Cardiac fibroblast (primary cell): ENCODE results near the gene MCRIP2.

Source experiments
- DNase-seq, 2 donors: peaks; one replicate each; pipeline versions ENCODE4 v3.0.0 to v3.0.0-alpha.2; 2010; ENCODE audit warnings: low read depth in 2 of 2
- H3K4me3 ChIP-seq, 2 donors: replicated peaks in 1 of 2; 1 replicate in 1 of 2; 2 replicates in 1 of 2; pipeline ENCODE4 v1.5.1; 2011; ENCODE audit warnings: low read depth in 2 of 2, low read length in 2 of 2, mild to moderate bottlenecking in 2 of 2, moderate library complexity in 1 of 2
- TF ChIP-seq, protein P1 (sequence below): IDR thresholded peaks from one replicate; pipeline ENCODE4 v1.5.1; 2011; ENCODE audit warnings: low read depth, mild to moderate bottlenecking, low read length, inconsistent platforms

The MCRIP2 gene

DNA sequence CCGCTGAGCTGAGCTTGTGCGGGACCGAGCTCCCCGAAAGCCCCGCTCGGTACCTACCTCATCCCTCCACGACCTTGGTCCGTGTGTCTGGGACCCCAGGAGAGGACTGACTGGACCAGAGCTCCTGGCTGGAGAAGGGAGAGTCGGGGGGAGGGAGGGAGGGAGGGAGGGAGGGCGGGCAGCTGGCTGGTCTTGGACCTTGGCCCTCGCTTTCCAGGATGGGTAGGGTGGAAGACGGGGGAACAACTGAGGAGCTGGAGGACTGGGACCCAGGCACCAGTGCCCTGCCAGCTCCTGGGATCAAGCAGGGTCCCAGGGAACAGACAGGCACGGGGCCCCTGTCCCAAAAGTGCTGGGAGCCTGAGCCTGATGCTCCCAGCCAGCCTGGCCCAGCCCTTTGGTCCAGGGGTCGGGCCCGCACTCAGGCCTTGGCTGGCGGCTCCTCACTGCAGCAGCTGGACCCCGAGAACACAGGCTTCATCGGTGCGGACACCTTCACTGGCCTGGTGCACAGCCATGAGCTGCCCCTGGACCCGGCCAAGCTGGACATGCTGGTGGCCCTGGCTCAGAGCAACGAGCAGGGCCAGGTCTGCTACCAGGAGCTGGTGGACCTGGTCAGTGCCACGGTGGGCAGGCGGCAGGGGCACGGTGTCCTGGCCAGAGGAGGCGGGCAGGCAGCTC is 34.4 kb downstream of the MCRIP2 start:
- TF ChIP-seq, protein P1, sequence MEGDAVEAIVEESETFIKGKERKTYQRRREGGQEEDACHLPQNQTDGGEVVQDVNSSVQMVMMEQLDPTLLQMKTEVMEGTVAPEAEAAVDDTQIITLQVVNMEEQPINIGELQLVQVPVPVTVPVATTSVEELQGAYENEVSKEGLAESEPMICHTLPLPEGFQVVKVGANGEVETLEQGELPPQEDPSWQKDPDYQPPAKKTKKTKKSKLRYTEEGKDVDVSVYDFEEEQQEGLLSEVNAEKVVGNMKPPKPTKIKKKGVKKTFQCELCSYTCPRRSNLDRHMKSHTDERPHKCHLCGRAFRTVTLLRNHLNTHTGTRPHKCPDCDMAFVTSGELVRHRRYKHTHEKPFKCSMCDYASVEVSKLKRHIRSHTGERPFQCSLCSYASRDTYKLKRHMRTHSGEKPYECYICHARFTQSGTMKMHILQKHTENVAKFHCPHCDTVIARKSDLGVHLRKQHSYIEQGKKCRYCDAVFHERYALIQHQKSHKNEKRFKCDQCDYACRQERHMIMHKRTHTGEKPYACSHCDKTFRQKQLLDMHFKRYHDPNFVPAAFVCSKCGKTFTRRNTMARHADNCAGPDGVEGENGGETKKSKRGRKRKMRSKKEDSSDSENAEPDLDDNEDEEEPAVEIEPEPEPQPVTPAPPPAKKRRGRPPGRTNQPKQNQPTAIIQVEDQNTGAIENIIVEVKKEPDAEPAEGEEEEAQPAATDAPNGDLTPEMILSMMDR = no peak
- H3K4me3 ChIP-seq = peak overlapping the region; percentile 34 to 35
- DNase-seq = no peak

DNA sequence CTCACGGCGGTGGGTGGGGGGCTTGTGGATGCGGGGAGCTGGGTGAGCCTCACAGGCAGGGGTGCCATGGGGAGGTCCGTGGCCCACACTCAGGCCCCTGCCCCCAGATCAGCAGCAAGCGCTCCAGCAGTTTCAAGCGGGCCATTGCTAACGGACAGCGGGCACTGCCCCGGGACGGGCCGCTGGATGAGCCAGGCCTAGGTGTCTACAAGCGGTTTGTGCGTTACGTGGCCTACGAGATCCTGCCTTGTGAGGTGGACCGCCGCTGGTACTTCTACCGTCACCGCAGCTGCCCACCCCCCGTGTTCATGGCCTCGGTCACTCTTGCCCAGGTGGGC is 34.9 kb downstream of the MCRIP2 start:
- H3K4me3 ChIP-seq = no peak overlapping the region

DNA sequence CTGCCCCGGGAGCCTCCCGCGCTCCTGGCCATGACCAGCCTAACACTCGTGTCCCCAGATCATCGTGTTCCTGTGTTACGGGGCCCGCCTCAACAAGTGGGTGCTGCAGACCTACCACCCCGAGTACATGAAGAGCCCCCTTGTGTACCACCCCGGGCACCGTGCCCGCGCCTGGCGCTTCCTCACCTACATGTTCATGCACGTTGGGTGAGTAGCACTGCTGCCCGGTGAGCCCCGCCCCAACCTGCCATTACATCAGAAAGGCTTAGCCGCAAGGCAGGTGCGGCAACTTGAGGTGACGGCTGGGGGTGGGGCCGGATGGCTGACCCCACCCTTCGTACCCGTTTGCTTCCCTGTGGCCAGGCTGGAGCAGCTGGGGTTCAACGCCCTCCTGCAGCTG is 35.3 kb downstream of the MCRIP2 start:
- no peak for DNase-seq
- TF ChIP-seq, protein P1 = no peak
- no peak overlapping the region for H3K4me3 ChIP-seq

More for the DNA sequence above, 34.9 kb downstream of the MCRIP2 start:
- no peak for DNase-seq
- TF ChIP-seq, protein P1 = no peak

DNA sequence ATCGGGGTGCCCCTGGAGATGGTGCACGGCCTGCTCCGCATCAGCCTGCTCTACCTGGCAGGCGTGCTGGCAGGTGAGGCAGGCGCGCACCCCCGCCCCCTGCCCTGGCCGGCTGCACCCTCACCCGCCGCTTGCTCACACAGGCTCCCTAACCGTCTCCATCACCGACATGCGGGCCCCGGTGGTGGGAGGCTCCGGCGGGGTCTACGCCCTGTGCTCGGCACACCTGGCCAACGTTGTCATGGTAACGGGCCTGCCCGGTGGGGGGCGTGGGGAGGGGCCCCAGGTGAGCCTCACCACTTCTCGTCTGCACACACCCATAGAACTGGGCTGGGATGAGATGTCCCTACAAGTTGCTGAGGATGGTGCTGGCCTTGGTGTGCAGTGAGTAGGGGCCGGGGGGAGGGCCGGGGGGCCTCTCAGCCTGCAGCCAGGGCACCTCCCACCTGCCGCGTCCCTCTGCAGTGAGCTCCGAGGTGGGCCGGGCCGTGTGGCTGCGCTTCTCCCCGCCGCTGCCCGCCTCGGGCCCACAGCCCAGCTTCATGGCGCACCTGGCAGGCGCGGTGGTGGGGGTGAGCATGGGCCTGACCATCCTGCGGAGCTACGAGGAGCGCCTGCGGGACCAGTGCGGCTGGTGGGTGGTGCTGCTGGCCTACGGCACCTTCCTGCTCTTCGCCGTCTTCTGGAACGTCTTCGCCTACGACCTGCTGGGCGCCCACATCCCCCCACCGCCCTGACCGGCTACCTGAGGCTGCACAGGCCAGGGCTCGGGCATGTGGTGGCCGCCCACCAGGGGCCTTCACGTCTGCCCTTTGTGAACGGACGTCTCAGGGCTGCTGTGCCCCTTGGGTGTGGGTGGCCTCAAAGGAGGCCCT is 35.9 kb downstream of the MCRIP2 start:
- no peak overlapping the region for H3K4me3 ChIP-seq
- TF ChIP-seq, protein P1 = no peak
- no peak for DNase-seq

DNA sequence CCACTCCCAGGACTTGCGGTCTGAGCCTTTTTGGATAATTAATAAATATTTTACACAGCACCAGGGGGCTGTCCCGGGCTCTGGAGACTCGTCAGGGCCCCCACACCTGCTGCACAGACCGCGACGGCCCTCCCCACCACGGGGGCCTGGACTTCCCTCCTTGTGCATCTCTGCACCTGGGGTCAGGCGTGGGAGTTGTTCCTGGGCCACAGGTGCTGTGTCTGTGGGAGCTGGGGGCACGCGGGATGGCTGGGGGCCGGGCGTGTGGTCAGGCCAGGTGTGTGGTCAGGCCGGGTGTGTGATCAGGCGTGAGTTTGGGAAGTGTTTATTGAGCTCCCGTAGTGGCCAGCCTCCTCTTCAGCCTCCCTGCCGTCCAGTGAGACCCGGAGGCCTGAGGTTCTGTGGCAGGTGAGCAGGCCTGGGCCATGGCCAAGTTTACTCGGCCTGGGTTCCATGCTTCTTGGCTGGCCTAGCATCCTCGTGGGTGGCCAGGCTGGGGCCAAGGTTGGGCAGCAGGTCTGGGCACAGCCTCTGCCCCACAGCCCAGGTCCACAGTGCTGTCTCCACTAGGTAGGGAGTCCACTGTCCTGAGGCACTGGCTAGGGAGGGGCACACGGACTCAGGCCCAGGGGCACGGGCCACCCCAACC is 36.7 kb downstream of the MCRIP2 start:
- H3K4me3 ChIP-seq = no peak overlapping the region
- no peak for DNase-seq
- TF ChIP-seq, protein P1 = no peak

DNA sequence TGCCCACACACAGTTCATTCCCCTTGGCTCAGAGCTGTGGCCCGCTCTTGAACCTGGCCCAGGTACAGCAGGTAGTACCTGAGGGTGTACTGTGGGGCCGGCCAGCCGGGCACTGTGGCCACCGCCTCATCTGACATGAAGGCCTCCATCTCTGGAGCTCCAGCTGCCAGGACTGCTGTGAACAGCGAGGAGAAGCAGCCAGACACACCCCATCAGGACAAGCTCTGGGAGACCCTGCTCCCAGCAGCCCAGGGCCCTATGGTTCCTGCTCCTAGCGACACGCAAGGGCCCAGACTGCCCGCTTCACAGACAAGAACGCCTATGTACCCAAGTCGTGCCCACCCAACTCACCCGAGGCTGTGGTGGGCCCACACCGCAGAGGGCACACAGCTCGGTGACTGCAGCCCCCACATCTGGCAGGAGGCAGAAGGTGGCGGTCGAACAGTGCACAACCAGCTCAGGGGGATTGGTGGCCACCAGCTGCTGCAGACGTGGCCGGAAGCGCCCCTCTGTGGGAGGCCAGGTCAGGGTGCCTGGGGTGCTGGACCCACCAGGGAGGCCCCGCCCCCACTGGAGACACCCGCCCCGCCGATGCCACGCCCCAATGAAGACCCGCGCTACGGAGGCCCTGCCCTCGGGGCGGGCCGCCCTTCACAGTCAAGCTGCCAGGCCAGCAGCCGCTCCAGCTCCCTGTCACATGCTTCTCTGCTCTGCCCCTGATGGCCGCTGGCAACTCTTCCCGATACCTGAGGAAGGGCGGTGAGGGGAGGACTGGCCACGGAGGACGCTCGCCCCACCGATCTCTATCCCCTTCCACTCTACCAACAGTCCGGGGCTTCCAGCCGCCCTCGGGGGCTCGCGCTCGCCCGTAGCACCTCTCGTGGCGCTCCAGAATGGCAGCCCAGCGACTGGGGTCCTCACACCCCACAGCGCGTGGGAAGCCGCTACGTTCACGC is 37.5 kb downstream of the MCRIP2 start:
- TF ChIP-seq, protein P1 = no peak
- peak overlapping the region; percentile 50 to 52 for H3K4me3 ChIP-seq
- peak; percentile 36 to 59 for DNase-seq
